GM12872 (cell line): ENCODE measurements around the gene LPP.

Experiments
- CTCF ChIP-seq: IDR thresholded peaks from 3 replicates; pipeline ENCODE4 v1.5.1; 2011; ENCODE audit warnings: low read depth, mild to moderate bottlenecking, low read length, moderate library complexity; ENCODE audit not compliant: insufficient read depth

The LPP gene

DNA sequence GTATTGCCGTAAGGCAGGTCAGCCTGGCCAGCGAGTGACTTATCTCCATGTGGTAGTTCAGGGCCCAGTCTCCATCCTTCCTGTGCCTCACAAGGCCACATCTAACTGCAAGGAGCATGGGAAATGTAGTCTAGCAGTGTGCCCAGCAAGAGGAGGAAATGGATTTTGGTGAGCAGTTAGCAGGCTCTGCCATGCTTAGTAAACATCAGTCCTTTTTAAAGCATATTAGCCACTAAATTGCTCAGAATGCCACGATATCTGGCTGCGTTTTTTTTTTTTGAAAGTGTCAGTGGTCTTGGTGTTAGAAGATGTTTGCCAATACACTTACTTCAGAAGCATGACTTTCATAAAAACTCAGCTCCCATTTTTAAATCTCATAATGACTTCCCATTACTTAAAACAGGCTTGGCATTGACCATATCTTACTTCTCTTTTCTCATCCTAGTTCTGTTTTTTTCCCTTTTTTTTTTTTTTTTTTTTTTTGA lies 547.6 kb downstream of the LPP start:
- no peak for TF ChIP-seq CTCF

DNA sequence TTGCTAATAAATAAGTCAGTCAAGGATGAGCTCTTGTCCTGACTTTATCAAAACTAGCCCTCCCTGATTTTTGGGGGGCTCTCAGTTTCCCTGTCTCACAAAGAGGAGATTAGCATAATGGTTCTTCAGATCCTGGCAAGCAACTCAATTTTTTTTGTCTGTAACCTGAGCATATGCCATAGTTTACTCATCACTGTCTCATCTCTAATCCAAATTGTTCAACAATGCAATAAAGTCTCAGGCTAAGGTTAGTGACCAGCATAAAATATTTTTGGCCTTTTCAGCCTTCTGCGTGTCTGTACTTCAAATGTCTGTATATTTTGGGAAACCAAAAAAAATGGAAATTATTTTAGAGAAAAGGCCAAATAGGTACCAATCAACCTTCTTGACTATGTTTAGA lies 552.2 kb downstream of the LPP start:
- TF ChIP-seq CTCF = no peak

- no peak for TF ChIP-seq CTCF
Observed at GRCh38 chr3:188706599-188706998, 552.6 kb downstream of the LPP start.

GRCh38 chr3:188707381-188708288 lies 553.7 kb downstream of the LPP start:
- TF ChIP-seq CTCF = no peak

DNA sequence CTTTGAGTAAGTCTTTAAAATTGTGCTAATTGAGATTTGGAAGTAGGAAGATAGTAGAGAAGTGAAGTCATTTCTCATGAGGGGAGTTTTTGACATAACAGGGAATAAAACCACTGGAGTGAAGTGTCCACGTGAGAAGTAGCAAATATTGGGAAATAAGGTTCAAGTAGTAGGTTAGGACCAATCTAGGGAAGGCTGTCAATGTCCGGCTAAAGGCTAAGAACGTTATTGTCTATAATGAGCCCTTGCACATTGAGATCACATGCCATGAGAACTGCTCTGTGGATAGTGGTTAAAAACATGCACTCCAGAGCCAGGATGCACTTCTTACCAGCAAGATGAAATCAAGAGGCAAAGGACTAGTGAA lies 557.9 kb downstream of the LPP start:
- TF ChIP-seq CTCF = no peak

DNA sequence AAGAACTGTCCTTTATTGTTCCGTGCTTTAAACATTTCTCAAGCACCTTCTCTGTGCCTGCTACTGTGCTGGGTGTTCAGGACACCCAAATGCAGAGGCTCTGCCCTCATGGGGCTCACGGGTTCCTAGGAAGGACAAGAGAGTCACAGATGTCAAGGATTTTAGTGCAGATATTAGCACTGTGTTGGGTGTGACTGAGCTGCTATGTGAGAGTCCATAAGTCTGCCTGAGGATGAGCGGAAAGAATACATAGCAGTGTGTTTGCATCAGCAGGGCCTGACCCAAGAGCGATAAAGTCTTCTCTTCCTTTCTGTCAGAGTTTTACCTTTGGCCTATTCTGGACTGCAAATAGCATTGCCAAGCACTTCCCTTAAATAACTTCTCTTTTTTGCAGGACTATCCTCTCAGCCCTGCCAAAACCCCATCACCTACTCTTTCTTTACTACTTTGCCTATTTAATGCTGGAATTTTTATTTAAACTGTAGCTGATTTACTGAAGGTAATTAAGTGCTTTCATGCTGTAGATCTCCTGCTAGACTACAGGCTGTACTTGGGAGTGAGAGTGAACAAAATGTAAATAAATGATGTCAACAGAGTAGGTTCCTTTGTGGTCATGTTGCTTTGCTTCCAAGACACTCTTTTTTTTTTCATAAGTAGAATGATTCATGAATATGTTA lies 558.4 kb downstream of the LPP start:
- TF ChIP-seq CTCF = no peak

GRCh38 chr3:188712991-188713390 lies 559.0 kb downstream of the LPP start:
- TF ChIP-seq CTCF = no peak
